K562 (cell line): ENCODE measurements around the gene ITPKB. TPM values are rescaled to one million over a fixed set of nuclear protein-coding genes. Genes with fewer than 3 reads are reported as not detected.

Experiments used
- ATAC-seq: fragments of 200-7000 bp; cut with Tn5 transposase; 3 replicates; pipeline ENCODE4 v1.9.1; 2020; ENCODE audit warnings: moderate library complexity
- BruUV-seq: library from RNA; stranded (reverse); fragments of 400-500 nt; replicated peaks from 2 replicates; lab custom pipeline; 2021; lab: Mats Ljungman, UMichigan
- CTCF ChIA-PET: fragments of 300-600 bp; formaldehyde crosslinking; extraction: SDS; loops from one replicate; lab custom pipeline; 2021; ENCODE audit warnings: low intra/inter-chr PET ratio; lab: Yijun Ruan, JAX
- POLR2A ChIA-PET: fragments of 300-600, 350-650 bp; sonication (Branson Sonifier 250); formaldehyde crosslinking; extraction: SDS; loops from one replicate; lab custom pipeline; 2021; ENCODE audit warnings: antibody characterized with exemption, inconsistent platforms; lab: Yijun Ruan, JAX
- DNase-seq, 4 experiments: peaks; one replicate each; pipeline versions ENCODE4 v3.0.0 to v3.0.0-alpha.2; 2011 to 2018; ENCODE audit warnings: low spot score in 3 of 4, mixed read lengths in 3 of 4; ENCODE audit errors: extremely low read depth in 1 of 4
- FAIRE-seq: peaks from 2 replicates; lab custom pipeline; 2011; peaks lifted over from hg19 to GRCh38; lab: Jason Lieb, UNC
- H2AFZ ChIP-seq: 2 replicates; pipeline ENCODE4 v1.6.0; 2011; ENCODE audit warnings: low read depth, low read length, control low read depth, inconsistent platforms
- H3K27ac ChIP-seq: fragments of 200-600 bp; 3 replicates; pipeline ENCODE4 v1.8.0; 2011; ENCODE audit warnings: low read depth, mild to moderate bottlenecking, control low read depth, inconsistent platforms, low read length, moderate library complexity, mixed read lengths; ENCODE audit errors: extremely low read depth
- H3K27me3 ChIP-seq, 2 experiments: fragments of 300-600 bp in 1 of 2; 2 replicates in 1 of 2; 3 replicates in 1 of 2; pipeline versions ENCODE4 v1.6.0 to v1.8.0; 2011; ENCODE audit warnings: inconsistent platforms in 2 of 2, low read length in 2 of 2, mild to moderate bottlenecking in 1 of 2, mixed read lengths in 1 of 2, moderate library complexity in 1 of 2; ENCODE audit not compliant: control insufficient read depth in 2 of 2, insufficient read depth in 2 of 2
- H3K36me3 ChIP-seq: fragments of 300-600 bp; 3 replicates; pipeline ENCODE4 v1.8.0; 2011; ENCODE audit warnings: mild to moderate bottlenecking, low read length, inconsistent platforms; ENCODE audit not compliant: control insufficient read depth, insufficient read depth
- H3K4me1 ChIP-seq, 2 experiments: fragments of 200-600 bp in 1 of 2; replicated peaks in 1 of 2; 2 replicates in 1 of 2; 3 replicates in 1 of 2; pipeline versions ENCODE4 v1.5.1 to v1.8.0; 2011; ENCODE audit warnings: inconsistent platforms in 2 of 2, low read length in 2 of 2, mild to moderate bottlenecking in 1 of 2, mixed read lengths in 1 of 2, moderate library complexity in 1 of 2; ENCODE audit not compliant: control insufficient read depth in 2 of 2, insufficient read depth in 2 of 2
- H3K4me2 ChIP-seq: 2 replicates; pipeline ENCODE4 v1.6.1; 2011; ENCODE audit warnings: low read length, control low read depth, inconsistent platforms, mixed read lengths; ENCODE audit not compliant: insufficient read depth
- H3K4me3 ChIP-seq: fragments of 200-600 bp; sonication (generic), shearing (Covaris generic); 2 replicates; pipeline ENCODE4 v1.5.1; 2016; ENCODE audit warnings: control low read depth, inconsistent platforms
- H3K79me2 ChIP-seq: fragments of 200-600 bp; 3 replicates; pipeline ENCODE4 v1.8.0; 2011; ENCODE audit warnings: low read length, inconsistent platforms; ENCODE audit not compliant: control insufficient read depth, insufficient read depth
- H3K9ac ChIP-seq, 2 experiments: 2 replicates each; pipeline versions ENCODE4 v1.6.0 to v1.6.1; 2011; ENCODE audit warnings: low read depth in 2 of 2, low read length in 2 of 2, control low read depth in 1 of 2, inconsistent platforms in 1 of 2, mild to moderate bottlenecking in 1 of 2, mixed read lengths in 1 of 2; ENCODE audit not compliant: insufficient read depth in 1 of 2
- H3K9me1 ChIP-seq: one replicate; pipeline ENCODE4 v1.6.0; 2011; ENCODE audit warnings: inconsistent platforms, mild to moderate bottlenecking, low read length, moderate library complexity; ENCODE audit not compliant: control insufficient read depth, insufficient read depth
- H3K9me3 ChIP-seq: replicated peaks from 2 replicates; pipeline ENCODE4 v1.5.1; 2011; ENCODE audit warnings: low read depth, low read length, inconsistent platforms; ENCODE audit not compliant: control insufficient read depth, insufficient read depth
- H4K20me1 ChIP-seq: replicated peaks from 2 replicates; pipeline ENCODE4 v1.6.1; 2011; ENCODE audit warnings: low read length, inconsistent platforms, mixed read lengths; ENCODE audit not compliant: control insufficient read depth, insufficient read depth
- ARID2 ChIP-seq: fragments of 450-650 bp; IDR thresholded peaks from 2 replicates; pipeline ENCODE4 v1.6.1; 2017; ENCODE audit warnings: antibody characterized with exemption, mild to moderate bottlenecking
- BRCA1 ChIP-seq, 2 experiments: fragments of 450-650 bp in 1 of 2; sonication (generic) in 1 of 2; formaldehyde crosslinking in 1 of 2; IDR thresholded peaks; 2 replicates each; pipeline versions ENCODE4 v1.5.0 to v1.6.1; 2017 to 2020; ENCODE audit warnings: mild to moderate bottlenecking in 1 of 2, missing genetic modification reagents in 1 of 2
- CBX8 ChIP-seq: fragments of 200-600 bp; sonication (generic); IDR thresholded peaks from 2 replicates; pipeline ENCODE4 v1.6.1; 2012; ENCODE audit warnings: borderline replicate concordance, mixed run types, low read depth, mild to moderate bottlenecking, moderate library complexity, mixed read lengths, low read length, control low read depth, inconsistent platforms; ENCODE audit not compliant: poor library complexity, severe bottlenecking; ENCODE audit errors: extremely low read depth
- HLTF ChIP-seq: fragments of 450-650 bp; IDR thresholded peaks from 2 replicates; pipeline ENCODE4 v1.6.1; 2016
- IRF2 ChIP-seq: sonication (generic); formaldehyde crosslinking; IDR thresholded peaks from 2 replicates; pipeline ENCODE4 v1.8.1; 2022; ENCODE audit warnings: mild to moderate bottlenecking, missing genetic modification reagents
- KDM5B ChIP-seq: fragments of 200-600 bp; sonication (generic); IDR thresholded peaks from 2 replicates; pipeline ENCODE4 v1.6.1; 2012; ENCODE audit warnings: low read depth, mild to moderate bottlenecking, moderate library complexity, low read length, control low read depth, inconsistent platforms; ENCODE audit not compliant: insufficient replicate concordance
- RNF2 ChIP-seq: sonication (generic); IDR thresholded peaks from 2 replicates; pipeline ENCODE4 v1.6.1; 2016
- SMAD4 ChIP-seq: fragments of 250-450 bp; sonication (Bioruptor Pico); conservative IDR thresholded peaks from 2 replicates; pipeline ENCODE4 v1.8.0; 2021; ENCODE audit warnings: inconsistent platforms, mild to moderate bottlenecking, moderate library complexity
- ZNF12 ChIP-seq: sonication (generic); formaldehyde crosslinking; IDR thresholded peaks from 2 replicates; pipeline ENCODE4 v1.4.0; 2020; ENCODE audit warnings: mild to moderate bottlenecking, missing genetic modification reagents
- WGBS: fragments of 100-300 bp; shearing (Covaris generic); methylation state at CpG from one replicate; pipeline ENCODE4 v1.1.6; 2016; ENCODE audit warnings: low coverage, mixed read lengths; ENCODE audit not compliant: insufficient coverage; ENCODE audit errors: missing lambda C conversion rate; 5-methylcytosine and 5-hydroxymethylcytosine counted together
- in situ Hi-C: fragments of 300-500 bp; cut with MboI; formaldehyde crosslinking; loops from 4 replicates; pipeline ENCODE4 v1.15.0; 2018; ENCODE audit warnings: inconsistent platforms, mixed read lengths
- intact Hi-C: fragments of 100-400 bp; cut with micrococcal nuclease; formaldehyde crosslinking; loops from 2 replicates; pipeline ENCODE4 v1.14.2; 2022
- polyA plus RNA-seq, 8 experiments: library from polyadenylated mRNA; depleted of rRNA in 4 of 8; stranded (reverse) in 5 of 8; unstranded in 3 of 8; fragments of >200 nt; fragmentation: Nextera tagmentation in 2 of 8; fragmentation: Illumina TruSeq in 1 of 8; extraction: Ambion mirVana in 2 of 8; extraction: Trizol in 1 of 8; gene quantifications; 2 replicates each; pipeline versions ENCODE4 v1.2.1 to v1.2.3, GENCODE V29; 2011 to 2014; ENCODE audit warnings: inconsistent platforms in 1 of 8, missing spikeins in 1 of 8
- total RNA-seq, 7 experiments: library from RNA; depleted of rRNA in 6 of 7; stranded (reverse); fragments of >200 nt in 6 of 7; fragmentation: Illumina TruSeq in 2 of 7; extraction: Trizol in 2 of 7; gene quantifications; 2 replicates each; pipeline versions ENCODE4 v1.2.1 to v1.2.3, GENCODE V29; 2011 to 2021; ENCODE audit warnings: low replicate concordance in 1 of 7
- TF ChIP-seq, protein P1 (sequence below): fragments of 450-650 bp; IDR thresholded peaks from one replicate; pipeline ENCODE4 v1.6.1; 2018; ENCODE audit warnings: mild to moderate bottlenecking, moderate library complexity; ENCODE audit not compliant: partially characterized antibody
- TF ChIP-seq, protein P2 (sequence below), 2 experiments: IDR thresholded peaks; 2 replicates each; pipeline ENCODE4 v1.6.1; 2012; ENCODE audit warnings: improper control_type of control experiment in 2 of 2, low read depth in 2 of 2, low read length in 2 of 2, borderline replicate concordance in 1 of 2
- TF ChIP-seq, protein P3 (sequence below), 2 experiments: fragments of 450-650 bp in 1 of 2; sonication (generic) in 1 of 2; formaldehyde crosslinking; conservative IDR thresholded peaks; 2 replicates each; pipeline versions ENCODE4 v1.4.0 to v1.8.1; 2020 to 2022; ENCODE audit warnings: mild to moderate bottlenecking in 1 of 2, missing genetic modification reagents in 1 of 2
- TF ChIP-seq, protein P4 (sequence below): fragments of 450-650 bp; formaldehyde crosslinking; IDR thresholded peaks from 2 replicates; pipeline ENCODE4 v1.4.0; 2020; ENCODE audit warnings: mild to moderate bottlenecking, moderate library complexity
- TF ChIP-seq, protein P5 (sequence below): conservative IDR thresholded peaks from 2 replicates; pipeline ENCODE4 v1.6.1; 2011; ENCODE audit warnings: low read depth, mild to moderate bottlenecking, low read length; ENCODE audit not compliant: control insufficient read depth

The ITPKB gene
- total and polyA plus RNA-seq, 9 of the 15 experiments (the other 6 are each of a cell fraction or from before 2014, with no cell fraction given), result 0.01 to 0.22 TPM; not detected in 7

DNA sequence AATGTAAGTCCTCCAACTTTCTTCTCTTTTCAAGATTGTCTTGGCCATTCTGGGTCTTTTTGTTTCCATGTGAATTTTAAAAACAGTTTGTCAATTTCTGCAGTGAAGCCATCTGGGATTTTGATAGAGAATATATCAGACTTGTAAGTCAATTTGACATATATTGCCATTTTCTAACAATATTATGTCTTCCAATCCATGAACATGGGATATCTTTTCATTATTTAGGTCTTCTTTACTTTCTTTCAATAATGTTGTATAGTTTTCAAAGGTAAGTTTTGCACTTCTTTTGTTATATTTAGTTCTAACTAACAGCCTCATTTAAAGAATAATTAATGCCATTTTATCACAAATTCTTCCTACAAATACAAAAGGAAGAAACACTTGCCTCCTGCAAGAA, 117.1 kb downstream of the ITPKB start (continued):
- TF ChIP-seq BRCA1 (IDR thresholded peaks at IDR 0.05) (no peak), BRCA1 (CRISPR knock-in tag; IDR thresholded peaks at IDR 0.05) (no peak), RNF2 (no peak), SMAD4 (CRISPR knock-in tag) (no peak), HLTF (no peak)
- TF ChIP-seq, protein P1, sequence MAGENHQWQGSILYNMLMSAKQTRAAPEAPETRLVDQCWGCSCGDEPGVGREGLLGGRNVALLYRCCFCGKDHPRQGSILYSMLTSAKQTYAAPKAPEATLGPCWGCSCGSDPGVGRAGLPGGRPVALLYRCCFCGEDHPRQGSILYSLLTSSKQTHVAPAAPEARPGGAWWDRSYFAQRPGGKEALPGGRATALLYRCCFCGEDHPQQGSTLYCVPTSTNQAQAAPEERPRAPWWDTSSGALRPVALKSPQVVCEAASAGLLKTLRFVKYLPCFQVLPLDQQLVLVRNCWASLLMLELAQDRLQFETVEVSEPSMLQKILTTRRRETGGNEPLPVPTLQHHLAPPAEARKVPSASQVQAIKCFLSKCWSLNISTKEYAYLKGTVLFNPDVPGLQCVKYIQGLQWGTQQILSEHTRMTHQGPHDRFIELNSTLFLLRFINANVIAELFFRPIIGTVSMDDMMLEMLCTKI, result no peak

DNA sequence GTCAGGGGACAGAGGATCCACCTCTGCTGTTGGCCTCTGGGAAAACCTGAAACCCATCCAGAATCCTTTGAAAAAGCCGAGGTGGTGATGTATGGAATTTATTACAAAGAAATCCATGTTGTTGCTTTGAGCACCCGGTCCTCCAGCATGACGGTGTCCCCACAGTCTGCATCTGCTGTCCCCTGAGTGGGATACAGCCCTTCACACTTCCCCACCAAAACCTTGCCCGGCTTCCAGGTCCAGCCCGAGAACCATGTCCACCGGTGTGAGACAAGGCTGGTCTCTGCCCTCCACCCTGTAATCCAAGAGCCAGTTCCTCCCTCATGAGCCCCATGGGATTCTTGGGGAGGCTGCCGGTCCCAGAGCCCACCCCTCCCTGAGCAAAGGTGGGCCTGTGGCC, 120.1 kb downstream of the ITPKB start:
- no peak for DNase-seq
- Histone ChIP-seq H3K36me3 (no peaks in the 10 kb centered on the region), H3K27ac (no peak overlapping the region), H3K4me3 (no peak overlapping the region), H3K4me1 (no peaks in the 10 kb centered on the region), H3K9me3 (no peaks in the 10 kb centered on the region; the same call in 1 of the 2 replicates), H3K79me2 (no peaks in the 10 kb centered on the region), H3K27me3 (peaks cover 8 to 23% of the 10 kb centered on the region in 2 experiments; a peak in 3 of 5 replicates), H3K9me1 (no peaks in the 10 kb centered on the region), H2AFZ (no peak overlapping the region), H4K20me1 (no peaks in the 10 kb centered on the region), H3K9ac (no peak overlapping the region), H3K4me2 (no peak overlapping the region)
- no peak for FAIRE-seq
- ChIA-PET POLR2A (no interaction called here), CTCF (no interaction called here)
- intact Hi-C loops (no loop called here), in situ Hi-C loops (no loop called here)
- ATAC-seq, result no peak
- WGBS, result 0% methylated on average over 7 of the region's 7 CpGs
- BruUV-seq, result no TSS peak
- TF ChIP-seq CBX8 (no peak), ZNF12 (no peak), KDM5B (no peak), IRF2 (no peak), ARID2 (no peak)
- TF ChIP-seq, protein P2, sequence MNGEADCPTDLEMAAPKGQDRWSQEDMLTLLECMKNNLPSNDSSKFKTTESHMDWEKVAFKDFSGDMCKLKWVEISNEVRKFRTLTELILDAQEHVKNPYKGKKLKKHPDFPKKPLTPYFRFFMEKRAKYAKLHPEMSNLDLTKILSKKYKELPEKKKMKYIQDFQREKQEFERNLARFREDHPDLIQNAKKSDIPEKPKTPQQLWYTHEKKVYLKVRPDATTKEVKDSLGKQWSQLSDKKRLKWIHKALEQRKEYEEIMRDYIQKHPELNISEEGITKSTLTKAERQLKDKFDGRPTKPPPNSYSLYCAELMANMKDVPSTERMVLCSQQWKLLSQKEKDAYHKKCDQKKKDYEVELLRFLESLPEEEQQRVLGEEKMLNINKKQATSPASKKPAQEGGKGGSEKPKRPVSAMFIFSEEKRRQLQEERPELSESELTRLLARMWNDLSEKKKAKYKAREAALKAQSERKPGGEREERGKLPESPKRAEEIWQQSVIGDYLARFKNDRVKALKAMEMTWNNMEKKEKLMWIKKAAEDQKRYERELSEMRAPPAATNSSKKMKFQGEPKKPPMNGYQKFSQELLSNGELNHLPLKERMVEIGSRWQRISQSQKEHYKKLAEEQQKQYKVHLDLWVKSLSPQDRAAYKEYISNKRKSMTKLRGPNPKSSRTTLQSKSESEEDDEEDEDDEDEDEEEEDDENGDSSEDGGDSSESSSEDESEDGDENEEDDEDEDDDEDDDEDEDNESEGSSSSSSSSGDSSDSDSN (IDR thresholded peaks at IDR 0.05; ENCODE audit: borderline replicate concordance in 1 of 2, low read depth in 2 of 2, low read length in 2 of 2), result no peak
- TF ChIP-seq, protein P3, sequence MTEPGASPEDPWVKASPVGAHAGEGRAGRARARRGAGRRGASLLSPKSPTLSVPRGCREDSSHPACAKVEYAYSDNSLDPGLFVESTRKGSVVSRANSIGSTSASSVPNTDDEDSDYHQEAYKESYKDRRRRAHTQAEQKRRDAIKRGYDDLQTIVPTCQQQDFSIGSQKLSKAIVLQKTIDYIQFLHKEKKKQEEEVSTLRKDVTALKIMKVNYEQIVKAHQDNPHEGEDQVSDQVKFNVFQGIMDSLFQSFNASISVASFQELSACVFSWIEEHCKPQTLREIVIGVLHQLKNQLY (CRISPR knock-in tag; conservative IDR thresholded peaks at IDR 0.05), result no peak
- TF ChIP-seq, protein P4, sequence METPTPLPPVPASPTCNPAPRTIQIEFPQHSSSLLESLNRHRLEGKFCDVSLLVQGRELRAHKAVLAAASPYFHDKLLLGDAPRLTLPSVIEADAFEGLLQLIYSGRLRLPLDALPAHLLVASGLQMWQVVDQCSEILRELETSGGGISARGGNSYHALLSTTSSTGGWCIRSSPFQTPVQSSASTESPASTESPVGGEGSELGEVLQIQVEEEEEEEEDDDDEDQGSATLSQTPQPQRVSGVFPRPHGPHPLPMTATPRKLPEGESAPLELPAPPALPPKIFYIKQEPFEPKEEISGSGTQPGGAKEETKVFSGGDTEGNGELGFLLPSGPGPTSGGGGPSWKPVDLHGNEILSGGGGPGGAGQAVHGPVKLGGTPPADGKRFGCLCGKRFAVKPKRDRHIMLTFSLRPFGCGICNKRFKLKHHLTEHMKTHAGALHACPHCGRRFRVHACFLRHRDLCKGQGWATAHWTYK (CRISPR knock-in tag), result no peak
- TF ChIP-seq, protein P5, sequence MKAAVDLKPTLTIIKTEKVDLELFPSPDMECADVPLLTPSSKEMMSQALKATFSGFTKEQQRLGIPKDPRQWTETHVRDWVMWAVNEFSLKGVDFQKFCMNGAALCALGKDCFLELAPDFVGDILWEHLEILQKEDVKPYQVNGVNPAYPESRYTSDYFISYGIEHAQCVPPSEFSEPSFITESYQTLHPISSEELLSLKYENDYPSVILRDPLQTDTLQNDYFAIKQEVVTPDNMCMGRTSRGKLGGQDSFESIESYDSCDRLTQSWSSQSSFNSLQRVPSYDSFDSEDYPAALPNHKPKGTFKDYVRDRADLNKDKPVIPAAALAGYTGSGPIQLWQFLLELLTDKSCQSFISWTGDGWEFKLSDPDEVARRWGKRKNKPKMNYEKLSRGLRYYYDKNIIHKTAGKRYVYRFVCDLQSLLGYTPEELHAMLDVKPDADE, result no peak
